Activated CD4-positive, alpha-beta T cell treated with anti-CD3 and anti-CD28 coated beads for 4 hours (primary cell): ENCODE measurements around the gene FSCB.
"Not testable (repeated sequence)": the region's sequence is repeated elsewhere in the genome, so short reads cannot be mapped to it uniquely, and the experiment has no call there.

Experiments
- DNase-seq, 2 donors: peaks; one replicate each; pipeline ENCODE4 v3.0.0-alpha.2; 2020

FSCB gene

GRCh38 chr14:44507183-44507582 lies at the start of gene FSCB:
Gene FSCB, minus strand, starts transcription at chr14:44507283. Its CDS starts 296 bp downstream, at chr14:44506987.
- no peak for DNase-seq

DNA sequence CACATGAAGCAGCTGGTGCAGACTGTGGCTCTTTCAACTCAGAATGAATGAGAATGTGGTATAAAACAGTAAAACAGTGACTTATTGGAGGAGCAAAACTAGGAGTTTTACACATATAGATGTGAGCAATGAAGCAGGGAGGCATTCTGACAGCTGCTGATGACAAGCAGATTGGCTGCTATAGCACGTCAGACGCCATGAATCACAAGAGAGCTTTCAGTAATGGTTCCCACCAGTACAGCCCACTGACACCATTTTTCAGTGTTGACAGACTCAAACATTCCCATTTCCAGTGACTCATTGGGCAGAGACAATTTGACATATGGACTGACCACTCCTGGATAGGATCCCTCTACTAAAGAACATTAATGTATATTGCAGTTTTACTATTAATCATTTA lies 24.6 kb upstream of the FSCB start:
- no peak for DNase-seq

DNA sequence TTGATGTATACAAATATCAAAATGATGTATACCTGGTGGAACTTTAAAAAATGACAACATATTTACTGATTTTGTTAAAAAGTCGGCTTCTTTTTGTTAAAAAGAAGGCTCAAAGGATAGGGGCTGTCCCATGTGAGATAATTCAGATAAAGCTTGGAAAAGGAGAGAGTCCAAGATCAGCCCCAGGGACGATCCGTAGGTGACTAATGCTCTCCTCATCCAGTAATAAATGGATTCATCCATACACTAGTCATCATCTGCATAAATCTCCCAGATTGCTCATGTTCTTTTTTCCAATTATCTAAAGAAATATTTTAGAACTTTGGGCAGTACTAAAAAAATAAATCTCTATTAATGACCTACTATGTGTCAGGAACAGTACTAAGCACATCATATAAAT lies 23.4 kb upstream of the FSCB start:
- DNase-seq = no peak

- DNase-seq = no peak
Observed at GRCh38 chr14:44529026-44529425, 21.9 kb upstream of the FSCB start.

- no peak for DNase-seq
Observed at GRCh38 chr14:44528180-44528579, 21.1 kb upstream of the FSCB start.

DNA sequence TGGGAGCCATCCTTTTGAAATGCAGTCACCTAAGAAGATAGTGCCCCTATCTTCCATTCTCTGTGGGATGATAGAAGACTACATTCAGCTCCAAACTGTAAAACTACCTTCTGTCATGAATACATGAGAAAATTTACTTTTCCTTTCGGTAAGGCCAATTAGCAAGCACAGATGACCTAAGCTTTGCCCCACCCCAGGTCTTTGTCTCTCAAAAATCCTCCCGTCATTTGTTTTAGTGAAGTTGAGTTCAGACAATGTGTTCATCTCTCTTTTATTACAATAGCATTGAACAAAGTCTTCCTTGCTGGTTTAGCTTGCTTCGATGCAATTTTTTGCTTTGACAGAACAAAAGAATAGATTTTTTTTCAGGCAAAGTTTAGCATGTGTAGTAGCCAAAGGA lies 18.2 kb upstream of the FSCB start:
- no peak for DNase-seq

DNA sequence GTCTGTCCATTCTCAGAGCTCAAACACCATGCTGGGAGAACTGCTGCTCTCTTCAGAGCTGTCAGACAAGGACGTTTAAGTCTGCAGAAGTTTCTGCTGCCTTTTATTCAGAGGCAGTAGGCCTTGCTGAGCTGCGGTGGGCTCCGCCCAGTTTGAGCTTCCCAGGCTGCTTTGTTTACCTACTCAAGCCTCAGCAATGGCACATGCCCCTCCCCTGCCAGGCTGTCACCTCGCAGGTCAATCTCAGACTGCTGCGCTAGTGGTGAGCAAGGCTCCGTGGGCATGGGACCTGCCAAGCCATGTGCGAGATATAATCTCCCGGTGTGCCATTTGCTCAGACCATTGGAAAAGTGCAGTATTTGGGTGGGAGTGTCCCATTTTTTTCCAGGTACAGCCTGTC lies 8.6 kb upstream of the FSCB start:
- not testable (repeated sequence) for DNase-seq

DNA sequence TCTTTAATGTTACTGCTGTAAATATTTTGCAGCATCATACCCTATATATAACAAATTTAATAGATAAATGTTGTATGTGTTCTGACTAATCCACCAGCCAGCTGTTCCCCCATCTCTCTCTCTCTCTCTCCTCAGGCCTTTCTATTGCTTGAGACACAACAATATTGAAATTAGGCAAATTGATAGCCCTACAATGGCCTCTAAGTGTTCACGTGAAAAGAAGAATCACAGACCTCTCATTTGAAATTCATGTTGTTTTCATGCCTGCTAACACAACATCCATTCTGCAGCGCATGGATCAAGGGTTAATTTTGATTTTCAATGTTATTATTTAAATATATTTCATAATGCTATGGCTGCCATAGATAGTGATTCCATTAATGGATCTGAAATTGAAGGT lies 1.8 kb upstream of the FSCB start:
- no peak for DNase-seq

DNA sequence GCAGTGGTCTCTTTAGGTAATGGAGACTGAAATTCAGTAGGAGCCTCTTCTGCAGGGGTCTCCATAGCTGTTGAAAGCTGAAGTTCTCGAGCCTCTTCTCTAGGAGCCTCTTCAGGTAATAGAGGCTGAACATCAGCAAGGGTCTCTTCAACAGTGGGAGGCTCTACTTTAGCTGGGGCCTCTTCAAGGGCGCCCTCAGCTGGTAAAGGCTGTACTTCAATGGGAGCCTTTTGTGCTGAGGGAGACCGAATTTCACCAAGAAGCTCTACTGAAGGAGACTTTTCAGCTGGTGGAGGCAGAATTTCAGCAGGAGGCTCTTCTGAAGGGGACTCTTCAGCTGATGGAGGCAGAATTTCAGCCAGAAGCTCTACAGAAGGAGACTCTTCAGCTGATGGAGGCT lies 1.5 kb downstream of the FSCB start:
- DNase-seq = no peak

DNA sequence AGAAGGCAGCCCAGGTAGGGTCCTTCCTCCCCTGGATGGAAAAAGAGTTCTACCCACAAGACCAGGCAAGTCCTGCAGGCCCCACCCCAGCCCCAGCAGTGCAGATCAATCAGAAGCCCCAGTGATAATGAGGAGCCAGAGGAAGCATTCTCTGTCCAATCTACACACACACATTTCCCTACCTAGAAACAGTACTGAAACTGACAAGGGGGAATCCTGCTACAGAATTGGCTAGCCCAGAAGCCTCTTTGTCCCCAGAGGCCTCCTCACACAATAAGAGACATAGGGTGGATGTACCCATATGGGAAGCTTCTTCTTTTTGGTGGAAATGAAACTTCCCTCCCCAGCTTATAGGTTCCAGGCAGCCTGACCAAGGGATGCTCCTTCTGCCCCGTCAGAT lies 9.9 kb downstream of the FSCB start:
- DNase-seq = no peak

GRCh38 chr14:44494137-44494536 lies 12.9 kb downstream of the FSCB start:
- DNase-seq = no peak

GRCh38 chr14:44490966-44491365 lies 16.1 kb downstream of the FSCB start:
- DNase-seq = no peak

- DNase-seq = no peak
Observed at GRCh38 chr14:44477953-44478352, 29.1 kb downstream of the FSCB start.

DNA sequence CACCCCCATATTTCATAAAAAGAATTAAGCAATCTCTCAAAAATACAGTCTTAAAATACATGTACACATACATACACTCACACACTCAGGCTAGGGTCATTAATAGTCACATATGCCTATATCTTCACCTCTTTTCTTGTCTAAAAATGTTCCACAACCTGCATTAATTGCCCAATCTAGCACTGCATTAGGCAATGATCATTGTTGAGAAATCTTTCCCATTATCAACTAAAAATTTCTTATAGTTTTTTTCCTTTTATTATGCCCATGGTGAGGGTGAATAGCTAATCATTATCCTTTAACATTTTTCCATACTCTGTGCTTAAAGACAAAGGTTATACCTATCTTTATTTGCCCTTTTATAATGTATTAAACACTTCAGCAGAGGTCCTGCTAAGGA lies 38.3 kb downstream of the FSCB start:
- DNase-seq = no peak

DNA sequence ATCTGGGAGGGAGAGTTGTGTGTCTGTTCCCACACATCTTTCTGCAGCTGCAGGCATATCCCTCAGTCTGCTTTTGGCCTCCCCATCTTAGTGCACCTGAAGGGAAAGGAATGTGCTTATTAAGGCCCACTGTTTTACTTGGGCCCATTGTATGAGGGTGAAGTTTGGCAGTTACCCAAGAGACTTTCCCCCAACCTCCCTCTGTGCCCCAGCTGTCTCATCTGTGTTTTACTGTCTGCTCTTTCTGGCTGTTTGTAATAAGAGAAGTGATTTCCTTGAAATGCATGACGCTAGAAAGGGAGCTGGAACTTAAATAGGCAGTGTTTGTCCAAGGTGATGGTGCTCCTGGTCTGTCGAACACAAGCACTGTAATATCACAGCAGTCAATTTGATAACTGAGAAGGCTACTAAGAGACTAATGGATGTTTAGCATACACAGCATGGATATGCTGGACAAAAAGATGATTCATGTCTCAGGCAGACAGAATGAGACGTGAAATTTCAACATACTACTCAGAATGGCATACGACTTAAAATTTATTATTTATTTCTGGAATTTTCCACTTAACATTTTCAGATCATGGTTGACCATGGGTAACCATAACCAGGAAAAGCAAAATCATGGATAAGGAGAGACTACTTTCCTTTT lies 43.6 kb downstream of the FSCB start:
- DNase-seq = no peak

- no peak for DNase-seq
Observed at GRCh38 chr14:44462381-44462780, 44.7 kb downstream of the FSCB start.

DNA sequence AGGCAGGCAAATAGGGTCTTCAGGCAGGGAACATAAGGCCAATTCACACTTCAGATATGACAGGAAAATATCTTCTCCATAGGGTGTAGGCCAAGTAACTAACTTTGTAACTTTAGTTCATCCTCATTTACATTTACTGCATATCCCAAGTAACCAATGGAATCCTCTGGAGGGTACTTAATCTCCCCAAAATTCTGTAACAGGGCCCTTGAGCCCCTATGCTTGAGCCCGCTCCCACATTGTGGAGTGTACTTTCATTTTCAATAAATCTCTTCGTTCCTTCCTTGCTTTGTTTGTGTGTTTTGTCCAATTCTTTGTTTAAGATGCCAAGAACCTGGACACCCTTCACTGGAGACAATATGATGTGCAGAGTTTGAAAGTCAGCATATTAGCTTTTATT lies 45.3 kb downstream of the FSCB start:
- DNase-seq = no peak
